ENCODE results near the gene COPE.

DNA sequence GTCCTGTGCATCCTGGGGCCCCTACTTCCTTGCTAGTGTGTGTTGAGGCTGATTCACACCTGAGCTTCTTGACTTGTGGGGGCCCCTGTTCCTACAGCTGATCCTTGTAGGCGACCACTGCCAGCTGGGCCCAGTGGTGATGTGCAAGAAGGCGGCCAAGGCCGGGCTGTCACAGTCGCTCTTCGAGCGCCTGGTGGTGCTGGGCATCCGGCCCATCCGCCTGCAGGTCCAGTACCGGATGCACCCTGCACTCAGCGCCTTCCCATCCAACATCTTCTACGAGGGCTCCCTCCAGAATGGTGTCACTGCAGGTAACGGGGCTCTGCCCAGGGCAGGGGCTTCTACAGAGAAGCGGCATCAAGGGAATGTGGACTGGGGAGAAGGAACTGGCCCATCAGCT lies 62.0 kb downstream of the COPE start:
- TF ChIP-seq CTCF (IDR thresholded peaks at IDR 0.05) (no peak), POLR2A (IDR thresholded peaks at IDR 0.05) (no peak), POLR2AphosphoS5 (IDR thresholded peaks at IDR 0.05; ENCODE audit: insufficient read depth in 1 of 2, low read depth in 1 of 2) (no peak)
